GM12878 (cell line): ENCODE results near the gene LAIR1. TPM values are rescaled to one million over a fixed set of nuclear protein-coding genes. Genes with fewer than 3 reads are reported as not detected.

Experiments
- ATAC-seq: fragments of 200-7000 bp; cut with Tn5 transposase; 3 replicates; pipeline ENCODE4 v1.9.1; 2020; ENCODE audit warnings: mild to moderate bottlenecking, moderate library complexity
- BruUV-seq: library from RNA; stranded (reverse); fragments of 400-500 nt; replicated peaks from 2 replicates; lab custom pipeline; 2021; lab: Mats Ljungman, UMichigan
- CTCF ChIA-PET: fragments of 300-600 bp; sonication (Branson Sonifier 250); formaldehyde crosslinking; extraction: SDS; loops from one replicate; lab custom pipeline; 2021; ENCODE audit warnings: inconsistent platforms; lab: Yijun Ruan, JAX
- POLR2A ChIA-PET: fragments of 350-600 bp; formaldehyde crosslinking; extraction: SDS; loops from one replicate; lab custom pipeline; 2021; ENCODE audit warnings: inconsistent platforms; lab: Charles Lee
- RAD21 ChIA-PET: fragments of 300-600 bp; sonication (Branson Sonifier 250); formaldehyde crosslinking; loops from one replicate; lab custom pipeline; 2023; ENCODE audit warnings: antibody characterized with exemption; ENCODE audit not compliant: unreplicated experiment; lab: Charles Lee
- SMC1A ChIA-PET: fragments of 300-600 bp; sonication (Branson Sonifier 250); formaldehyde crosslinking; loops from one replicate; lab custom pipeline; 2023; ENCODE audit not compliant: unreplicated experiment, uncharacterized antibody; lab: Charles Lee
- DNase-seq: peaks from one replicate; pipeline ENCODE4 v3.0.0-alpha.2; 2011; ENCODE audit warnings: low read depth, low spot score
- FAIRE-seq: peaks from 3 replicates; lab custom pipeline; 2011; peaks lifted over from hg19 to GRCh38; lab: Jason Lieb, UNC
- H2AFZ ChIP-seq: 2 replicates; pipeline ENCODE4 v1.6.0; 2011; ENCODE audit warnings: low read depth, low read length, control low read depth; ENCODE audit not compliant: control insufficient read depth
- H3K27ac ChIP-seq: 2 replicates; pipeline ENCODE4 v1.5.1; 2011; ENCODE audit warnings: control low read depth; ENCODE audit not compliant: control insufficient read depth, insufficient read depth
- H3K27me3 ChIP-seq, 2 experiments: replicated peaks in 1 of 2; 2 replicates each; pipeline versions ENCODE4 v1.6.0 to v1.6.1; 2011; ENCODE audit warnings: low read length in 1 of 2; ENCODE audit not compliant: control insufficient read depth in 2 of 2, insufficient read depth in 2 of 2
- H3K36me3 ChIP-seq, 2 experiments: 2 replicates each; pipeline ENCODE4 v1.5.1; 2011; ENCODE audit warnings: low read length in 1 of 2; ENCODE audit not compliant: control insufficient read depth in 2 of 2, insufficient read depth in 2 of 2
- H3K4me1 ChIP-seq: 2 replicates; pipeline ENCODE4 v1.6.1; 2011; ENCODE audit warnings: mild to moderate bottlenecking, low read length, moderate library complexity, mixed read lengths; ENCODE audit not compliant: control insufficient read depth, insufficient read depth
- H3K4me2 ChIP-seq: 2 replicates; pipeline ENCODE4 v1.6.0; 2011; ENCODE audit warnings: control low read depth; ENCODE audit not compliant: control insufficient read depth, insufficient read depth
- H3K4me3 ChIP-seq: fragments of 200-600 bp; sonication (generic); 2 replicates; pipeline ENCODE4 v1.5.1; 2016
- H3K79me2 ChIP-seq: 2 replicates; pipeline ENCODE4 v1.6.0; 2011; ENCODE audit warnings: low read length; ENCODE audit not compliant: control insufficient read depth, insufficient read depth
- H3K9ac ChIP-seq: 2 replicates; pipeline ENCODE4 v1.8.0; 2011; ENCODE audit warnings: low read length, control low read depth, mixed read lengths; ENCODE audit not compliant: control insufficient read depth, insufficient read depth
- H3K9me3 ChIP-seq: replicated peaks from 3 replicates; pipeline ENCODE4 v1.5.1; 2011; ENCODE audit warnings: mild to moderate bottlenecking, low read length; ENCODE audit not compliant: control insufficient read depth, insufficient read depth
- H4K20me1 ChIP-seq: 2 replicates; pipeline ENCODE4 v1.6.0; 2011; ENCODE audit not compliant: control insufficient read depth, insufficient read depth
- CBFB ChIP-seq: IDR thresholded peaks from 2 replicates; pipeline ENCODE4 v1.6.1; 2016; ENCODE audit warnings: antibody characterized with exemption, low read depth
- CHD1 ChIP-seq: IDR thresholded peaks from 2 replicates; pipeline ENCODE4 v1.6.1; 2012; ENCODE audit warnings: low read depth, low read length, improper control_type of control experiment
- CHD2 ChIP-seq: IDR thresholded peaks from 2 replicates; pipeline ENCODE4 v1.6.1; 2011; ENCODE audit warnings: low read depth, low read length, improper control_type of control experiment, borderline replicate concordance
- FOXK2 ChIP-seq: fragments of 450-650 bp; IDR thresholded peaks from 2 replicates; pipeline ENCODE4 v1.6.1; 2017; ENCODE audit warnings: mild to moderate bottlenecking, moderate library complexity
- JUNB ChIP-seq: IDR thresholded peaks from 2 replicates; pipeline ENCODE4 v1.6.1; 2016; ENCODE audit warnings: antibody characterized with exemption, mild to moderate bottlenecking
- KDM1A ChIP-seq: fragments of 200-600 bp; sonication (generic); IDR thresholded peaks from 2 replicates; pipeline ENCODE4 v1.6.1; 2016; ENCODE audit warnings: borderline replicate concordance
- MAX ChIP-seq: IDR thresholded peaks from 2 replicates; pipeline ENCODE4 v1.6.1; 2012; ENCODE audit warnings: low read depth, low read length, improper control_type of control experiment
- MTA2 ChIP-seq: fragments of 450-650 bp; IDR thresholded peaks from 2 replicates; pipeline ENCODE4 v1.6.1; 2016; ENCODE audit warnings: low read depth, mild to moderate bottlenecking, moderate library complexity
- MYC ChIP-seq: IDR thresholded peaks from 2 replicates; pipeline ENCODE4 v1.6.1; 2011; ENCODE audit warnings: mild to moderate bottlenecking, low read length, moderate library complexity, inconsistent platforms; ENCODE audit not compliant: insufficient read depth, insufficient replicate concordance, insufficient read length, severe bottlenecking
- SIX5 ChIP-seq: IDR thresholded peaks from 2 replicates; pipeline ENCODE4 v1.6.1; 2011; ENCODE audit warnings: mild to moderate bottlenecking, low read depth, low read length, moderate library complexity; ENCODE audit not compliant: severe bottlenecking
- SMAD5 ChIP-seq: IDR thresholded peaks from 2 replicates; pipeline ENCODE4 v1.6.1; 2016; ENCODE audit warnings: antibody characterized with exemption, low read depth
- STAT1 ChIP-seq: fragments of 450-650 bp; conservative IDR thresholded peaks from 2 replicates; pipeline ENCODE4 v1.6.1; 2014; ENCODE audit warnings: antibody characterized with exemption, mild to moderate bottlenecking
- STAT3 ChIP-seq: IDR thresholded peaks from 2 replicates; pipeline ENCODE4 v1.6.1; 2011; ENCODE audit warnings: low read depth, low read length, improper control_type of control experiment
- TBL1XR1 ChIP-seq: IDR thresholded peaks from 2 replicates; pipeline ENCODE4 v1.6.1; 2012; ENCODE audit warnings: low read depth, low read length, improper control_type of control experiment
- WRNIP1 ChIP-seq: IDR thresholded peaks from 2 replicates; pipeline ENCODE4 v1.6.1; 2011; ENCODE audit warnings: low read depth, low read length, improper control_type of control experiment, borderline replicate concordance
- YY1 ChIP-seq: IDR thresholded peaks from 2 replicates; pipeline ENCODE4 v1.6.1; 2011; ENCODE audit warnings: low read depth, mild to moderate bottlenecking, low read length
- ZBTB40 ChIP-seq: fragments of 450-650 bp; IDR thresholded peaks from 2 replicates; pipeline ENCODE4 v1.6.1; 2016; ENCODE audit warnings: mild to moderate bottlenecking, moderate library complexity, borderline replicate concordance
- WGBS: methylation state at CpG from one replicate; pipeline ENCODE4 v1.1.6; 2016; ENCODE audit warnings: low lambda C conversion rate; ENCODE audit not compliant: insufficient replicate concordance, insufficient coverage; ENCODE audit errors: missing lambda C conversion rate; 5-methylcytosine and 5-hydroxymethylcytosine counted together
- in situ Hi-C: fragments of 300-500 bp; cut with MboI; formaldehyde crosslinking; loops from 9 replicates; pipeline ENCODE4 v1.14.3; 2018; ENCODE audit warnings: mixed read lengths
- intact Hi-C: fragments of 100-400 bp; cut with micrococcal nuclease; formaldehyde crosslinking; loops from one replicate; pipeline ENCODE4 v1.14.2; 2022; ENCODE audit not compliant: unreplicated experiment
- polyA plus RNA-seq, 11 experiments: library from polyadenylated mRNA; depleted of rRNA in 4 of 11; unstranded in 6 of 11; stranded (reverse) in 5 of 11; fragments of >200 nt; fragmentation: Nextera tagmentation in 4 of 11; fragmentation: Illumina TruSeq in 1 of 11; extraction: Ambion mirVana in 4 of 11; extraction: Trizol in 1 of 11; gene quantifications; 1 replicate in 1 of 11; 2 replicates in 10 of 11; pipeline versions ENCODE4 v1.2.1 to v1.2.3, GENCODE V29; 2011 to 2016; ENCODE audit warnings: inconsistent platforms in 2 of 11, missing spikeins in 2 of 11, low read depth in 1 of 11
- total RNA-seq, 4 experiments: library from RNA; depleted of rRNA in 3 of 4; stranded (reverse); fragments of >200 nt in 3 of 4; fragmentation: Illumina TruSeq in 1 of 4; extraction: Trizol in 1 of 4; gene quantifications; 2 replicates each; pipeline versions ENCODE4 v1.2.1 to v1.2.3, GENCODE V29; 2013 to 2021

The LAIR1 gene
- total and polyA plus RNA-seq, 10 of the 15 experiments (the other 5 are each of a cell fraction or from before 2014, with no cell fraction given), result 8.6 to 58.2 (median 35.3) TPM

GRCh38 chr19:54400913-54401312, 36.2 kb upstream of the LAIR1 start (continued):
- no peak for TF ChIP-seq CBFB

- FAIRE-seq (no peak), ATAC-seq (no peak), DNase-seq (no peak)
- H3K27me3 ChIP-seq, result no peaks in the 10 kb centered on the region
- ChIA-PET SMC1A (no interaction called here), CTCF (no interaction called here), RAD21 (no interaction called here), POLR2A (interaction anchor here (0.6 kb wide), 1 partner anchor 184 kb away, joined by 3 read pairs; no protein-coding TSS in a partner anchor)
- no peaks in the 10 kb centered on the region for H3K4me1 ChIP-seq
- H4K20me1 ChIP-seq, result no peaks in the 10 kb centered on the region
- no TSS peak for BruUV-seq
- no peaks in the 10 kb centered on the region; the same call in 2 of the 3 replicates for H3K9me3 ChIP-seq
- H3K4me2 ChIP-seq, result no peak overlapping the region
- no peak overlapping the region for H3K4me3 ChIP-seq
- H2AFZ ChIP-seq, result no peak overlapping the region
- H3K27ac ChIP-seq, result no peak overlapping the region
- intact Hi-C loops, result no loop called here
- H3K9ac ChIP-seq, result no peak overlapping the region
- in situ Hi-C loops, result no loop called here
- 42% methylated on average over 2 of the region's 2 CpGs for WGBS
- H3K79me2 ChIP-seq, result no peaks in the 10 kb centered on the region
- no peaks in the 10 kb centered on the region for H3K36me3 ChIP-seq
- TF ChIP-seq JUNB, result no peak
- TF ChIP-seq STAT3, result no peak
- TF ChIP-seq STAT1, result no peak
- no peak for TF ChIP-seq SIX5
- no peak for TF ChIP-seq MTA2
- no peak for TF ChIP-seq TBL1XR1
- TF ChIP-seq KDM1A, result no peak
- no peak for TF ChIP-seq CHD1
- TF ChIP-seq MYC, result no peak
- no peak for TF ChIP-seq SMAD5
- TF ChIP-seq YY1, result no peak
- TF ChIP-seq WRNIP1, result no peak
- TF ChIP-seq ZBTB40, result no peak
- no peak for TF ChIP-seq MAX
- no peak for TF ChIP-seq CHD2
- TF ChIP-seq FOXK2, result no peak
Measured at GRCh38 chr19:54399189-54399588, 34.5 kb upstream of the LAIR1 start.
